Osteocyte (in vitro differentiated cells): ENCODE results near the gene RRP12. TPM values are rescaled to one million over a fixed set of nuclear protein-coding genes. Genes with fewer than 3 reads are reported as not detected.

Experiments used
- DNase-seq: peaks from one replicate; pipeline ENCODE4 v3.0.0; 2021; ENCODE audit warnings: mixed read lengths; ENCODE audit not compliant: unreplicated experiment; ENCODE audit errors: extremely low spot score
- H3K27ac Mint-ChIP-seq: one replicate; pipeline ENCODE4 v1.8.0; 2021; ENCODE audit warnings: mild to moderate bottlenecking, mixed read lengths; ENCODE audit not compliant: unreplicated experiment
- H3K27me3 Mint-ChIP-seq: one replicate; pipeline ENCODE4 v1.8.0; 2021; ENCODE audit warnings: mixed read lengths; ENCODE audit not compliant: unreplicated experiment
- H3K36me3 Mint-ChIP-seq: one replicate; pipeline ENCODE4 v1.8.0; 2021; ENCODE audit warnings: mixed read lengths; ENCODE audit not compliant: unreplicated experiment
- H3K4me1 Mint-ChIP-seq: one replicate; pipeline ENCODE4 v1.8.0; 2021; ENCODE audit warnings: mixed read lengths; ENCODE audit not compliant: unreplicated experiment
- H3K4me3 Mint-ChIP-seq: one replicate; pipeline ENCODE4 v1.8.0; 2021; ENCODE audit warnings: mild to moderate bottlenecking, moderate library complexity, mixed read lengths; ENCODE audit not compliant: unreplicated experiment
- H3K9me3 Mint-ChIP-seq: one replicate; pipeline ENCODE4 v1.8.0; 2021; ENCODE audit warnings: mixed read lengths; ENCODE audit not compliant: unreplicated experiment
- CTCF ChIP-seq: fragments of 200-600 bp; sonication (generic); IDR thresholded peaks from 2 replicates; pipeline ENCODE4 v1.5.0; 2021; ENCODE audit warnings: antibody characterized with exemption, mild to moderate bottlenecking, moderate library complexity
- total RNA-seq: library from RNA; stranded (reverse); gene quantifications from 2 replicates; pipeline ENCODE4 v1.2.1, GENCODE V29; 2021

Gene RRP12
- total RNA-seq, 1 donor from 2014 or later = 30.1 TPM

- no peaks in the 10 kb centered on the region for H3K9me3 Mint-ChIP-seq
- DNase-seq = no peak
- no peak overlapping the region for H3K27ac Mint-ChIP-seq
- H3K4me1 Mint-ChIP-seq = peaks cover 2% of the 10 kb centered on the region
- H3K36me3 Mint-ChIP-seq = peaks cover 20% of the 10 kb centered on the region
- H3K27me3 Mint-ChIP-seq = no peaks in the 10 kb centered on the region
- H3K4me3 Mint-ChIP-seq = no peak overlapping the region
- no peak for TF ChIP-seq CTCF
Measured at GRCh38 chr10:97356918-97357317, 44.2 kb downstream of the RRP12 start.

- peaks cover 2% of the 10 kb centered on the region for H3K4me1 Mint-ChIP-seq
- DNase-seq = no peak
- no peak overlapping the region for H3K27ac Mint-ChIP-seq
- peaks cover 20% of the 10 kb centered on the region for H3K36me3 Mint-ChIP-seq
- no peaks in the 10 kb centered on the region for H3K9me3 Mint-ChIP-seq
- no peak for TF ChIP-seq CTCF
- no peak overlapping the region for H3K4me3 Mint-ChIP-seq
- no peaks in the 10 kb centered on the region for H3K27me3 Mint-ChIP-seq
Measured at GRCh38 chr10:97356318-97356914, 44.7 kb downstream of the RRP12 start.

- H3K4me3 Mint-ChIP-seq = no peak overlapping the region
- H3K9me3 Mint-ChIP-seq = no peaks in the 10 kb centered on the region
- no peak overlapping the region for H3K27ac Mint-ChIP-seq
- no peaks in the 10 kb centered on the region for H3K27me3 Mint-ChIP-seq
- peaks cover 18% of the 10 kb centered on the region for H3K36me3 Mint-ChIP-seq
- no peaks in the 10 kb centered on the region for H3K4me1 Mint-ChIP-seq
- no peak for DNase-seq
- peak; percentile 42 for TF ChIP-seq CTCF
Measured at GRCh38 chr10:97355571-97355975, 45.6 kb downstream of the RRP12 start.

- H3K9me3 Mint-ChIP-seq = no peaks in the 10 kb centered on the region
- TF ChIP-seq CTCF = no peak
- no peaks in the 10 kb centered on the region for H3K27me3 Mint-ChIP-seq
- no peaks in the 10 kb centered on the region for H3K4me1 Mint-ChIP-seq
- no peak overlapping the region for H3K4me3 Mint-ChIP-seq
- peaks cover 13% of the 10 kb centered on the region for H3K36me3 Mint-ChIP-seq
- DNase-seq = no peak
- H3K27ac Mint-ChIP-seq = no peak overlapping the region
Measured at GRCh38 chr10:97353945-97354344, 47.2 kb downstream of the RRP12 start.

- H3K4me3 Mint-ChIP-seq = no peak overlapping the region
- TF ChIP-seq CTCF = no peak
- no peak for DNase-seq
- no peaks in the 10 kb centered on the region for H3K9me3 Mint-ChIP-seq
- H3K27ac Mint-ChIP-seq = no peak overlapping the region
- no peaks in the 10 kb centered on the region for H3K36me3 Mint-ChIP-seq
- no peaks in the 10 kb centered on the region for H3K4me1 Mint-ChIP-seq
- H3K27me3 Mint-ChIP-seq = no peaks in the 10 kb centered on the region
Measured at GRCh38 chr10:97349752-97350513, 51.2 kb downstream of the RRP12 start.
